H9 (cell line): ENCODE results near the gene SLC12A4. TPM values are rescaled to one million over a fixed set of nuclear protein-coding genes. Genes with fewer than 3 reads are reported as not detected.

ENCODE experiments used
- DNase-seq: peaks from one replicate; pipeline ENCODE4 v3.0.0-alpha.2; 2017
- H2AFZ ChIP-seq: one replicate; pipeline ENCODE4 v1.6.1; 2013; ENCODE audit warnings: mild to moderate bottlenecking, low read length, control low read depth, moderate library complexity
- H2AK5ac ChIP-seq: 2 replicates; pipeline ENCODE4 v1.6.1; 2013; ENCODE audit warnings: low read length, control low read depth, mixed read lengths; ENCODE audit not compliant: insufficient read length
- H2BK120ac ChIP-seq: one replicate; pipeline ENCODE4 v1.6.1; 2013; ENCODE audit warnings: low read depth, mild to moderate bottlenecking, low read length, control low read depth, inconsistent platforms; ENCODE audit not compliant: poor library complexity, severe bottlenecking
- H2BK12ac ChIP-seq: 2 replicates; pipeline ENCODE4 v1.6.1; 2013; ENCODE audit warnings: low read length, control low read depth, mixed read lengths, low read depth; ENCODE audit not compliant: insufficient read length
- H2BK15ac ChIP-seq: 2 replicates; pipeline ENCODE4 v1.6.1; 2013; ENCODE audit warnings: low read depth, low read length, control low read depth
- H2BK20ac ChIP-seq: one replicate; pipeline ENCODE4 v1.6.1; 2013; ENCODE audit warnings: low read depth, mild to moderate bottlenecking, low read length, control low read depth, inconsistent platforms; ENCODE audit not compliant: poor library complexity, severe bottlenecking
- H2BK5ac ChIP-seq: 2 replicates; pipeline ENCODE4 v1.6.1; 2013; ENCODE audit warnings: low read length, control low read depth, mixed read lengths; ENCODE audit not compliant: insufficient read length
- H3K14ac ChIP-seq: 2 replicates; pipeline ENCODE4 v1.6.1; 2013; ENCODE audit warnings: low read length, control low read depth; ENCODE audit not compliant: insufficient read depth
- H3K18ac ChIP-seq: 2 replicates; pipeline ENCODE4 v1.6.1; 2013; ENCODE audit warnings: low read depth, mild to moderate bottlenecking, mixed read lengths, low read length, control low read depth; ENCODE audit not compliant: insufficient read length
- H3K23ac ChIP-seq: 2 replicates; pipeline ENCODE4 v1.6.1; 2013; ENCODE audit warnings: low read length, control low read depth, mixed read lengths, low read depth; ENCODE audit not compliant: insufficient read length
- H3K23me2 ChIP-seq: 2 replicates; pipeline ENCODE4 v1.6.1; 2013; ENCODE audit warnings: low read depth, mild to moderate bottlenecking, mixed read lengths, low read length, control low read depth; ENCODE audit not compliant: insufficient read length, poor library complexity, severe bottlenecking
- H3K27ac ChIP-seq: 2 replicates; pipeline ENCODE4 v1.5.1; 2013; ENCODE audit warnings: low read length, control low read depth, mixed read lengths, low read depth; ENCODE audit not compliant: insufficient read length
- H3K27me3 ChIP-seq: 2 replicates; pipeline ENCODE4 v1.6.1; 2013; ENCODE audit warnings: low read length, control low read depth, inconsistent platforms; ENCODE audit not compliant: insufficient read depth
- H3K4ac ChIP-seq: 2 replicates; pipeline ENCODE4 v1.6.1; 2013; ENCODE audit warnings: low read depth, mild to moderate bottlenecking, control low read depth, inconsistent platforms, low read length, moderate library complexity
- H3K4me1 ChIP-seq: 2 replicates; pipeline ENCODE4 v1.6.1; 2013; ENCODE audit warnings: low read length, control low read depth, inconsistent platforms; ENCODE audit not compliant: insufficient read depth
- H3K4me2 ChIP-seq: 2 replicates; pipeline ENCODE4 v1.6.1; 2013; ENCODE audit warnings: low read length, control low read depth, mixed read lengths; ENCODE audit not compliant: insufficient read length, insufficient read depth
- H3K56ac ChIP-seq: 2 replicates; pipeline ENCODE4 v1.6.1; 2013; ENCODE audit warnings: low read depth, mild to moderate bottlenecking, mixed read lengths, low read length, control low read depth; ENCODE audit not compliant: insufficient read length
- H3K79me1 ChIP-seq: 2 replicates; pipeline ENCODE4 v1.6.1; 2013; ENCODE audit warnings: low read depth, mild to moderate bottlenecking, moderate library complexity, low read length, control low read depth, inconsistent platforms; ENCODE audit not compliant: insufficient read depth, poor library complexity, severe bottlenecking
- H3K79me2 ChIP-seq: 2 replicates; pipeline ENCODE4 v1.6.1; 2013; ENCODE audit warnings: low read length, control low read depth, inconsistent platforms; ENCODE audit not compliant: insufficient read depth
- H3K9ac ChIP-seq: 2 replicates; pipeline ENCODE4 v1.6.1; 2013; ENCODE audit warnings: low read length, control low read depth, mixed read lengths; ENCODE audit not compliant: insufficient read length; ENCODE audit errors: extremely low read depth
- H3K9me3 ChIP-seq: one replicate; pipeline ENCODE4 v1.6.1; 2013; ENCODE audit warnings: low read depth, low read length, inconsistent platforms; ENCODE audit not compliant: control insufficient read depth
- H3T11ph ChIP-seq: one replicate; pipeline ENCODE4 v1.6.1; 2013; ENCODE audit warnings: mild to moderate bottlenecking, low read length, control low read depth, inconsistent platforms
- H4K20me1 ChIP-seq: one replicate; pipeline ENCODE4 v1.6.1; 2013; ENCODE audit not compliant: control insufficient read depth, insufficient read length, insufficient read depth
- H4K5ac ChIP-seq: 2 replicates; pipeline ENCODE4 v1.6.1; 2013; ENCODE audit warnings: low read depth, mild to moderate bottlenecking, mixed read lengths, low read length, control low read depth; ENCODE audit not compliant: insufficient read length
- H4K8ac ChIP-seq: replicated peaks from 2 replicates; pipeline ENCODE4 v1.6.1; 2013; ENCODE audit warnings: low read length, control low read depth, mixed read lengths, low read depth; ENCODE audit not compliant: insufficient read length
- H4K91ac ChIP-seq: 2 replicates; pipeline ENCODE4 v1.6.1; 2013; ENCODE audit warnings: low read depth, mild to moderate bottlenecking, moderate library complexity, mixed read lengths, low read length, control low read depth; ENCODE audit not compliant: insufficient read length
- H3K27ac Mint-ChIP-seq, 3 experiments: 2 replicates in 2 of 3; 3 replicates in 1 of 3; pipeline ENCODE4 v1.8.0; 2020 to 2021; ENCODE audit warnings: mixed read lengths in 3 of 3, mild to moderate bottlenecking in 1 of 3, moderate library complexity in 1 of 3
- H3K27me3 Mint-ChIP-seq: 2 replicates; pipeline ENCODE4 v1.8.0; 2021; ENCODE audit warnings: low read depth, mild to moderate bottlenecking, moderate library complexity, mixed read lengths
- H3K36me3 Mint-ChIP-seq, 3 experiments: 2 replicates in 2 of 3; 3 replicates in 1 of 3; pipeline ENCODE4 v1.8.0; 2020 to 2021; ENCODE audit warnings: low read depth in 3 of 3, mixed read lengths in 3 of 3; ENCODE audit not compliant: insufficient read depth in 1 of 3
- H3K4me1 Mint-ChIP-seq, 2 experiments: 2 replicates each; pipeline ENCODE4 v1.8.0; 2020; ENCODE audit warnings: mixed read lengths in 2 of 2
- H3K4me3 Mint-ChIP-seq, 2 experiments: 2 replicates in 1 of 2; 3 replicates in 1 of 2; pipeline ENCODE4 v1.8.0; 2020 to 2021; ENCODE audit warnings: mild to moderate bottlenecking in 2 of 2, mixed read lengths in 2 of 2, moderate library complexity in 1 of 2
- H3K9me3 Mint-ChIP-seq, 2 experiments: 2 replicates in 1 of 2; 3 replicates in 1 of 2; pipeline ENCODE4 v1.8.0; 2020; ENCODE audit warnings: mild to moderate bottlenecking in 2 of 2, mixed read lengths in 2 of 2, moderate library complexity in 1 of 2
- WGBS: extraction: QIAGEN DNeasy Blood & Tissue Kit; methylation state at CpG from one replicate; pipeline ENCODE4 v1.1.7; 2013; ENCODE audit warnings: missing lambda C conversion rate, low lambda C conversion rate, mixed read lengths; ENCODE audit not compliant: insufficient read length; ENCODE audit errors: extremely low coverage; 5-methylcytosine and 5-hydroxymethylcytosine counted together
- total RNA-seq: library from RNA; stranded (reverse); gene quantifications from 2 replicates; pipeline ENCODE4 v1.2.1, GENCODE V29; 2021
- TF ChIP-seq, protein P1 (sequence below): fragments of 200-600 bp; sonication (generic); conservative IDR thresholded peaks from 3 replicates; pipeline ENCODE4 v1.8.0; 2021; ENCODE audit warnings: antibody characterized with exemption, mild to moderate bottlenecking

Gene SLC12A4
- total RNA-seq, 1 experiment from 2014 or later, result 46.7 TPM

DNA sequence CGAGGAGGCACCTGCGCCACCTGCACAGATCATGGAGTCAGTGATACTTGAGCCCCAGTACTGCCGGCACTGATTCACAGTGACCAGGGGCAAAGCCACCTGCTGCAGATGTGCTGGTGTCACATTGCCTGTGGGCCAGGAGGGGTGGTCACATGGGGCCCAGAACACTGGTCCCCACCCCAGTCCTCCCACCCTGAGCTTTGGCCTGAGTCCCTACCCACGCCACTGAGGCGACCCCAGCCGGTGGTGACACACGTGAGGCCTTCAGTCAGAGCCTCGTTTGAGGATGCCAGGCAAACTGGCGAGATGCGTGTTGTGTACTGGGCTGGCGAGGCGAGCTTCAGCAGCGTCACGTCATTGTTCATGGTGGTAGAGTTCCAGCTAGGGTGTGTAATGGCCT is 38.2 kb downstream of the SLC12A4 start:
- Histone ChIP-seq H2BK5ac (no peak overlapping the region), H4K20me1 (no peaks in the 10 kb centered on the region), H4K8ac (no peak overlapping the region), H3K27ac (no peak overlapping the region), H3K79me1 (no peaks in the 10 kb centered on the region), H3K4me2 (no peak overlapping the region), H3K79me2 (no peaks in the 10 kb centered on the region), H3K4ac (no peak overlapping the region), H3K23me2 (peaks cover 7% of the 10 kb centered on the region), H3K18ac (no peak overlapping the region), H3K14ac (no peak overlapping the region), H3K27me3 (no peaks in the 10 kb centered on the region), H4K91ac (no peak overlapping the region), H2BK12ac (no peak overlapping the region), H4K5ac (no peak overlapping the region), H3K9me3 (no peaks in the 10 kb centered on the region), H2BK15ac (no peak overlapping the region), H3K23ac (no peak overlapping the region), H3K56ac (no peak overlapping the region), H2AK5ac (no peak overlapping the region), H3K4me1 (no peaks in the 10 kb centered on the region; the same call in 1 of the 2 replicates), H3K9ac (no peak overlapping the region), H3T11ph (no peak overlapping the region), H2BK20ac (no peak overlapping the region), H2AFZ (no peak overlapping the region), H2BK120ac (no peak overlapping the region)
- Mint-ChIP-seq H3K27ac (no peak overlapping the region), H3K4me1 (peaks cover 18 to 19% of the 10 kb centered on the region in 2 experiments), H3K9me3 (no peaks in the 10 kb centered on the region; a peak in 1 of 5 replicates), H3K27me3 (peaks cover 8% of the 10 kb centered on the region), H3K36me3 (peaks cover 14 to 40% (median 15%) of the 10 kb centered on the region in 3 experiments), H3K4me3 (no peak overlapping the region)
- DNase-seq, result no peak
- TF ChIP-seq, protein P1, sequence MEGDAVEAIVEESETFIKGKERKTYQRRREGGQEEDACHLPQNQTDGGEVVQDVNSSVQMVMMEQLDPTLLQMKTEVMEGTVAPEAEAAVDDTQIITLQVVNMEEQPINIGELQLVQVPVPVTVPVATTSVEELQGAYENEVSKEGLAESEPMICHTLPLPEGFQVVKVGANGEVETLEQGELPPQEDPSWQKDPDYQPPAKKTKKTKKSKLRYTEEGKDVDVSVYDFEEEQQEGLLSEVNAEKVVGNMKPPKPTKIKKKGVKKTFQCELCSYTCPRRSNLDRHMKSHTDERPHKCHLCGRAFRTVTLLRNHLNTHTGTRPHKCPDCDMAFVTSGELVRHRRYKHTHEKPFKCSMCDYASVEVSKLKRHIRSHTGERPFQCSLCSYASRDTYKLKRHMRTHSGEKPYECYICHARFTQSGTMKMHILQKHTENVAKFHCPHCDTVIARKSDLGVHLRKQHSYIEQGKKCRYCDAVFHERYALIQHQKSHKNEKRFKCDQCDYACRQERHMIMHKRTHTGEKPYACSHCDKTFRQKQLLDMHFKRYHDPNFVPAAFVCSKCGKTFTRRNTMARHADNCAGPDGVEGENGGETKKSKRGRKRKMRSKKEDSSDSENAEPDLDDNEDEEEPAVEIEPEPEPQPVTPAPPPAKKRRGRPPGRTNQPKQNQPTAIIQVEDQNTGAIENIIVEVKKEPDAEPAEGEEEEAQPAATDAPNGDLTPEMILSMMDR, result no peak
- no CpG with 5 or more reads among the region's 14 CpGs for WGBS
